Stimulated activated naive B cell treated with anti-CD40 and anti-IgM and Interleukin-4, amounts not matched to agents 10 μg/mL and 1 μg/mL and 100 μg/mL, for 72 hours (primary cell): ENCODE results near the gene CDCA3.
"Not testable (repeated sequence)": the region's sequence is repeated elsewhere in the genome, so short reads cannot be mapped to it uniquely, and the experiment has no call there.

ENCODE experiments used
- ATAC-seq, 2 donors: fragments of 150-1000 bp; cut with Tn5 transposase; replicated peaks; 2 replicates each; pipeline ENCODE4 v1.10.0; 2021; ENCODE audit warnings: moderate library complexity in 1 of 2
- DNase-seq: peaks from one replicate; pipeline ENCODE4 v3.0.0; 2021
- H3K27ac Mint-ChIP-seq: one replicate; pipeline ENCODE4 v1.8.0; 2022; ENCODE audit warnings: mild to moderate bottlenecking, mixed read lengths
- H3K27me3 Mint-ChIP-seq, 2 donors: one replicate each; pipeline ENCODE4 v1.8.0; 2022; ENCODE audit warnings: mixed read lengths in 2 of 2
- H3K36me3 Mint-ChIP-seq, 2 donors: one replicate each; pipeline ENCODE4 v1.8.0; 2022; ENCODE audit warnings: mixed read lengths in 2 of 2, mild to moderate bottlenecking in 1 of 2
- H3K4me1 Mint-ChIP-seq, 2 donors: one replicate each; pipeline ENCODE4 v1.8.0; 2022; ENCODE audit warnings: mixed read lengths in 2 of 2, mild to moderate bottlenecking in 1 of 2
- H3K4me3 Mint-ChIP-seq, 2 donors: one replicate each; pipeline ENCODE4 v1.8.0; 2022; ENCODE audit warnings: mild to moderate bottlenecking in 2 of 2, mixed read lengths in 2 of 2, moderate library complexity in 1 of 2
- H3K9me3 Mint-ChIP-seq, 2 donors: one replicate each; pipeline ENCODE4 v1.8.0; 2022; ENCODE audit warnings: mixed read lengths in 2 of 2, mild to moderate bottlenecking in 1 of 2

The CDCA3 gene

GRCh38 chr12:6867413-6868210, 16.5 kb upstream of the CDCA3 start, which contains the start of gene TPI1:
Gene TPI1 (plus strand): TSS chr12:6867531. CDS start chr12:6867567, 36 bp downstream.
- DNase-seq (peak; percentile 70), ATAC-seq (peak; percentile 81 to 85)
- Mint-ChIP-seq H3K27ac (peak within 1 kb of the TSS; percentile 99), H3K9me3 (no peaks in the 10 kb centered on the region), H3K4me1 (peaks cover 48 to 58% of the 10 kb centered on the region in 2 donors), H3K36me3 (peaks cover 59 to 82% of the 10 kb centered on the region in 2 donors), H3K4me3 (peak within 1 kb of the TSS; percentile 96 to 97), H3K27me3 (no peaks in the 10 kb centered on the region)

GRCh38 chr12:6866920-6867412, 15.9 kb upstream of the CDCA3 start:
- H3K36me3 Mint-ChIP-seq = peaks cover 60 to 80% of the 10 kb centered on the region in 2 donors
- peak overlapping the region; percentile 96 to 97 for H3K4me3 Mint-ChIP-seq
- no peaks in the 10 kb centered on the region for H3K9me3 Mint-ChIP-seq
- peaks cover 42 to 51% of the 10 kb centered on the region in 2 donors for H3K4me1 Mint-ChIP-seq
- DNase-seq (no peak), ATAC-seq (peak; percentile 26 to 30)
- H3K27me3 Mint-ChIP-seq = no peaks in the 10 kb centered on the region
- peak overlapping the region; percentile 99 for H3K27ac Mint-ChIP-seq

- peaks cover 36 to 45% of the 10 kb centered on the region in 2 donors for H3K4me1 Mint-ChIP-seq
- H3K4me3 Mint-ChIP-seq = peak overlapping the region; percentile 96 to 97
- peaks cover 54 to 77% of the 10 kb centered on the region in 2 donors for H3K36me3 Mint-ChIP-seq
- H3K27ac Mint-ChIP-seq = peak overlapping the region; percentile 51
- DNase-seq (no peak), ATAC-seq (no peak)
- H3K9me3 Mint-ChIP-seq = no peaks in the 10 kb centered on the region
- no peaks in the 10 kb centered on the region for H3K27me3 Mint-ChIP-seq
These were observed 15.3 kb upstream of the CDCA3 start for GRCh38 chr12:6866163-6866919.

- Mint-ChIP-seq H3K4me1 (peaks cover 27 to 35% of the 10 kb centered on the region in 2 donors), H3K36me3 (peaks cover 52 to 78% of the 10 kb centered on the region in 2 donors)
- ATAC-seq, DNase-seq, H3K27ac Mint-ChIP-seq, H3K27me3 Mint-ChIP-seq, H3K4me3 Mint-ChIP-seq, H3K9me3 Mint-ChIP-seq: not testable (repeated sequence)
These were observed 14.2 kb upstream of the CDCA3 start for GRCh38 chr12:6865307-6865706.

GRCh38 chr12:6863586-6864321, 12.7 kb upstream of the CDCA3 start:
- no peak overlapping the region for H3K27ac Mint-ChIP-seq
- peaks cover 13 to 19% of the 10 kb centered on the region in 2 donors for H3K4me1 Mint-ChIP-seq
- H3K36me3 Mint-ChIP-seq = peaks cover 51 to 75% of the 10 kb centered on the region in 2 donors
- no peaks in the 10 kb centered on the region for H3K9me3 Mint-ChIP-seq
- ATAC-seq (no peak), DNase-seq (no peak)
- no peaks in the 10 kb centered on the region for H3K27me3 Mint-ChIP-seq
- H3K4me3 Mint-ChIP-seq = no peak overlapping the region

GRCh38 chr12:6863033-6863432, 11.9 kb upstream of the CDCA3 start:
- Mint-ChIP-seq H3K4me1 (peaks cover 6 to 12% of the 10 kb centered on the region in 2 donors), H3K4me3 (no peak overlapping the region), H3K36me3 (peaks cover 47 to 75% of the 10 kb centered on the region in 2 donors), H3K27me3 (no peaks in the 10 kb centered on the region), H3K9me3 (no peaks in the 10 kb centered on the region), H3K27ac (no peak overlapping the region)
- no peak for DNase-seq
- ATAC-seq = no peak

- Mint-ChIP-seq H3K36me3 (peaks cover 53 to 83% of the 10 kb centered on the region in 2 donors), H3K4me3 (no peak overlapping the region), H3K9me3 (no peaks in the 10 kb centered on the region), H3K4me1 (peaks cover under 1 to 2% of the 10 kb centered on the region in 2 donors), H3K27ac (no peak overlapping the region), H3K27me3 (no peaks in the 10 kb centered on the region)
- ATAC-seq (no peak), DNase-seq (no peak)
These were observed 10.3 kb upstream of the CDCA3 start for GRCh38 chr12:6861391-6861790.

- Mint-ChIP-seq H3K9me3 (no peaks in the 10 kb centered on the region), H3K27me3 (no peaks in the 10 kb centered on the region), H3K4me3 (no peak overlapping the region), H3K36me3 (peaks cover 55 to 83% of the 10 kb centered on the region in 2 donors), H3K27ac (peak overlapping the region; percentile 48), H3K4me1 (no peaks in the 10 kb centered on the region)
- ATAC-seq (no peak), DNase-seq (no peak)
These were observed 9.9 kb upstream of the CDCA3 start for GRCh38 chr12:6860942-6861341.

- peaks cover 60 to 79% of the 10 kb centered on the region in 2 donors for H3K36me3 Mint-ChIP-seq
- no peak for ATAC-seq
These were observed 9.0 kb upstream of the CDCA3 start for GRCh38 chr12:6860116-6860515.

GRCh38 chr12:6858799-6859198, 7.7 kb upstream of the CDCA3 start:
- Mint-ChIP-seq H3K27me3 (no peaks in the 10 kb centered on the region), H3K4me1 (peaks cover 4 to 5% of the 10 kb centered on the region in 2 donors), H3K36me3 (peaks cover 56 to 72% of the 10 kb centered on the region in 2 donors), H3K9me3 (no peaks in the 10 kb centered on the region), H3K4me3 (no peak overlapping the region), H3K27ac (no peak overlapping the region)
- ATAC-seq (no peak), DNase-seq (no peak)

More at GRCh38 chr12:6860116-6860515, 9.0 kb upstream of the CDCA3 start:
- H3K27me3 Mint-ChIP-seq = no peaks in the 10 kb centered on the region
- no peaks in the 10 kb centered on the region for H3K4me1 Mint-ChIP-seq
- no peak overlapping the region for H3K27ac Mint-ChIP-seq
- no peaks in the 10 kb centered on the region for H3K9me3 Mint-ChIP-seq
- no peak overlapping the region for H3K4me3 Mint-ChIP-seq
- no peak for DNase-seq

- no peak overlapping the region for H3K27ac Mint-ChIP-seq
- ATAC-seq (no peak), DNase-seq (no peak)
- no peaks in the 10 kb centered on the region for H3K9me3 Mint-ChIP-seq
- peaks cover 14 to 30% of the 10 kb centered on the region in 2 donors for H3K4me1 Mint-ChIP-seq
- no peaks in the 10 kb centered on the region for H3K27me3 Mint-ChIP-seq
- H3K36me3 Mint-ChIP-seq = peaks cover 33 to 46% of the 10 kb centered on the region in 2 donors
- no peak overlapping the region for H3K4me3 Mint-ChIP-seq
These were observed 4.2 kb upstream of the CDCA3 start for GRCh38 chr12:6855322-6855721.

GRCh38 chr12:6854036-6854435, 3.0 kb upstream of the CDCA3 start:
- H3K27ac Mint-ChIP-seq = no peak overlapping the region
- DNase-seq (no peak), ATAC-seq (no peak)
- no peak overlapping the region for H3K4me3 Mint-ChIP-seq
- H3K36me3 Mint-ChIP-seq = peaks cover 26 to 37% of the 10 kb centered on the region in 2 donors
- H3K27me3 Mint-ChIP-seq = no peaks in the 10 kb centered on the region
- no peaks in the 10 kb centered on the region for H3K9me3 Mint-ChIP-seq
- peaks cover 24 to 42% of the 10 kb centered on the region in 2 donors for H3K4me1 Mint-ChIP-seq

- peaks cover 26 to 47% of the 10 kb centered on the region in 2 donors for H3K4me1 Mint-ChIP-seq
- peak overlapping the region; percentile 97 for H3K27ac Mint-ChIP-seq
- H3K27me3 Mint-ChIP-seq = no peaks in the 10 kb centered on the region
- DNase-seq (no peak), ATAC-seq (no peak)
- H3K4me3 Mint-ChIP-seq = peak overlapping the region; percentile 49 to 87
- H3K36me3 Mint-ChIP-seq = peaks cover 24 to 34% of the 10 kb centered on the region in 2 donors
- H3K9me3 Mint-ChIP-seq = no peaks in the 10 kb centered on the region
These were observed 2.5 kb upstream of the CDCA3 start for GRCh38 chr12:6853626-6854025.
